Spleen (tissue), 7 donors: ENCODE results near the gene RXFP1.

Experiments
- POLR2AphosphoS5 ChIP-seq, 3 donors: sonication (generic); formaldehyde crosslinking; IDR thresholded peaks; one replicate each; pipeline ENCODE4 v1.5.1; 2017; ENCODE audit warnings: antibody characterized with exemption in 3 of 3
- TF ChIP-seq, protein P1 (sequence below), 11 experiments: fragments of 200-600 bp in 7 of 11; fragments of 450-650 bp in 4 of 11; sonication (generic) in 4 of 11; IDR thresholded peaks in 8 of 11; conservative IDR thresholded peaks in 3 of 11; 1 replicate in 7 of 11; 2 replicates in 4 of 11; pipeline versions ENCODE4 v1.4.0 to v1.8.0; 2016 to 2021; ENCODE audit warnings: antibody characterized with exemption in 11 of 11, inconsistent platforms in 4 of 11, mild to moderate bottlenecking in 1 of 11
- donor health status: DM: no; HTN: no; CAD: no; lungs with moderate emphysema.
- donor health status: DM: no; HTN: no; CAD: no.
- donor health status: DM: no; HTN: no; CAD: no.

DNA sequence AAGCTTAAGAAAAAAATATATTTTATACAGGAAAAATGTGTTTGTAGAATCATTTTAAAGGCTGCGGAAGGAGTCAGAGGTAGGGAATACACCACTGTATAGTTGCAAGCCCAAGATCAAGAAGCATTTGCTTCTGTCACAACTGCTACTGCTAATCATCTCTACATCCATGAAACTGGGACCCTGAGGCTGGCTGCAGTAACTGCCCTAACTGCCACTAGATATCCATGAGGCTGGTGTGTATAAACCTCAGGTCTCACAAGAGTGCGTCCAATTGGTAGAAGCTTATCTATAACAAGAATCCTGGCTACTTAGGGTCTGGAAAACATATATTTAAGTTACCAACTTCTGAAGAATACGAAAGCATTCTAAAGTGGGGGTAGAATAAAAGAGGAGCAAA lies 69.1 kb downstream of the RXFP1 start:
- TF ChIP-seq, protein P1, sequence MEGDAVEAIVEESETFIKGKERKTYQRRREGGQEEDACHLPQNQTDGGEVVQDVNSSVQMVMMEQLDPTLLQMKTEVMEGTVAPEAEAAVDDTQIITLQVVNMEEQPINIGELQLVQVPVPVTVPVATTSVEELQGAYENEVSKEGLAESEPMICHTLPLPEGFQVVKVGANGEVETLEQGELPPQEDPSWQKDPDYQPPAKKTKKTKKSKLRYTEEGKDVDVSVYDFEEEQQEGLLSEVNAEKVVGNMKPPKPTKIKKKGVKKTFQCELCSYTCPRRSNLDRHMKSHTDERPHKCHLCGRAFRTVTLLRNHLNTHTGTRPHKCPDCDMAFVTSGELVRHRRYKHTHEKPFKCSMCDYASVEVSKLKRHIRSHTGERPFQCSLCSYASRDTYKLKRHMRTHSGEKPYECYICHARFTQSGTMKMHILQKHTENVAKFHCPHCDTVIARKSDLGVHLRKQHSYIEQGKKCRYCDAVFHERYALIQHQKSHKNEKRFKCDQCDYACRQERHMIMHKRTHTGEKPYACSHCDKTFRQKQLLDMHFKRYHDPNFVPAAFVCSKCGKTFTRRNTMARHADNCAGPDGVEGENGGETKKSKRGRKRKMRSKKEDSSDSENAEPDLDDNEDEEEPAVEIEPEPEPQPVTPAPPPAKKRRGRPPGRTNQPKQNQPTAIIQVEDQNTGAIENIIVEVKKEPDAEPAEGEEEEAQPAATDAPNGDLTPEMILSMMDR (IDR thresholded peaks at IDR 0.05 in 8 of 11, conservative IDR thresholded peaks at IDR 0.05 in 3 of 11), result no peak
- TF ChIP-seq POLR2AphosphoS5 (IDR thresholded peaks at IDR 0.05), result no peak
